ENCODE measurements around the gene TAF1.
A peak's percentile ranks its signal among the peaks of the same experiment; 100 is the strongest.
"Not testable (repeated sequence)": the region's sequence is repeated elsewhere in the genome, so short reads cannot be mapped to it uniquely, and the experiment has no call there.

TAF1 gene

DNA sequence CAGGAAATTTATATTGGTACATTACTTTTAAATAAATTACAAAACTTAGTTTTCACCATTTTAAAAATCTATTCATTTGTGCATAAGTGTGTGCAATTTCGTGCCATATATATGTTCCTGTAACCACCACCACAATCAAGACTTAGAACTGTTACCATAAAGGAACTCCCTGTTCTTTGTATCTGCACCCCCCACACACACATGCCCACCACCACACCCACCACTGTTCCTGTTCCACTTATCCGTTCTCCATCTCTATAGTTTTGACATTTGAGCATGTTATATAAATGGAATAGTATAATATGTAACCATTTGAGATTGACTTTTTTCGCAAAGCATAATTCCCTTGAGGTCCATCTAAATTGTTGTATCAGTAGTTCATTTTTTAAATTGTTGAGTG is 73.7 kb downstream of the TAF1 start:
- DNase-seq: no peak

DNA sequence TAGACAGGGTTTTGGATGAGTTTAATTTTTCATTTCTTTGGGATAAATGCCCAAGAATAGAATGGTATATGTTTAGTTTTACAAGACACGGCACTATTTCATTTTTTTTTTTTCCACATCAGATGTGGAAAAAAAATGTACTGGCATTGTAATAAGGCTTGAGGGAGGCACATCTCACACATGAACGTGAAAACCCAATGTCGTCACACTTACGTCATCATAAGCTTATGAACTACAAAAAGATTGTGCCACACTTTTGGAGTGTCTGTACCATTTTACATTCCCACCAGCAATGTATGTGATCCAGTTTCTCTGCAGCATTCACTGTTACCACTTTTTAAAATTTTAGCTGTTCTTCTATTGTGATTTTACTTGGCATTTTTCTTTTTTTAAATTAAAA is 74.2 kb downstream of the TAF1 start:
- DNase-seq: no peak

DNA sequence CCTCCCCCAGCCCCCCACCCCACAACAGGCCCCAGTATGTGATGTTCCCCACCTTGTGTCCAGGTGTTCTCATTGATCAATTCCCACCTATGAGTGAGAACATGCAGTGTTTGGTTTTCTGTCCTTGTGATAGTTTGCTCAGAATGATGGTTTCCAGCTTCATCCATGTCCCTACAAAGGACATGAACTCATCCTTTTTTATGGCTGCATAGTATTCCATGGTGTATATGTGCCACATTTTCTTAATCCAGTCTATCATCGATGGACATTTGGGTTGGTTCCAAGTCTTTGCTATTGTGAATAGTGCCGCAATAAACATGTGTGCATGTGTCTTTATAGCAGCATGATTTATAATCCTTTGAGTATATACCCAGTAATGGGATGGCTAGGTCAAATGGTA is 75.7 kb downstream of the TAF1 start:
- DNase-seq: not testable (repeated sequence)

DNA sequence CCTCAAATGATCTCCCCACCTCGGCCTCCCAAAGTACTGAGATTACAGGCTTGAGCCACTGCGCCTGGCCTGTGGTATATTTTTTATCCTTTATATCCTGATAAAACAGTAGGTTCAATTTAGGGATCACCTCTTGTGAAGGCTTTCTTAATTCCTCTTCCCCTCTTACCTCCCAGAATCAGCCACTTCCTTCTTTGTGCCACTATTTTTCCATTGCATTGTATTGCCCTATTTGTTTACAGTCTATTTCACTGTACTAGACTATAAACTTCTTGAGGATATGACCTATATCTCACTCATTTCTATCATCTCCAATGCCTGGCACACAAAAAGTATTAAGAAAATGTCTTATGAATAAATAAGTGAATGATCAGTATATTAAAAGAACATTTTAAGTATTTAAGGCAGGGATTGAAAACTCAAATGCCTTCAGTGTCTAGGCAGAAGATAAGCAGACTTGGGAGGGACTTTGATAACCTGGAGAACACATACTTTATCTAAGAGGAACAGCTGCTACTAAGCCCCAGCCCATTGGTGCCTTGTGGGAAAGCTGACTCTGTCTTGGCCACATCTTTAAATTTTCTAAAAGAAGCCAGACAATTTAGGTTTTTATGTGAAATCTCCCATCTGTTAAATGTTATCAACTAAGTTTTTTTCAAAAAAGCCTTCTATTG is 84.4 kb downstream of the TAF1 start:
- no peak for DNase-seq

DNA sequence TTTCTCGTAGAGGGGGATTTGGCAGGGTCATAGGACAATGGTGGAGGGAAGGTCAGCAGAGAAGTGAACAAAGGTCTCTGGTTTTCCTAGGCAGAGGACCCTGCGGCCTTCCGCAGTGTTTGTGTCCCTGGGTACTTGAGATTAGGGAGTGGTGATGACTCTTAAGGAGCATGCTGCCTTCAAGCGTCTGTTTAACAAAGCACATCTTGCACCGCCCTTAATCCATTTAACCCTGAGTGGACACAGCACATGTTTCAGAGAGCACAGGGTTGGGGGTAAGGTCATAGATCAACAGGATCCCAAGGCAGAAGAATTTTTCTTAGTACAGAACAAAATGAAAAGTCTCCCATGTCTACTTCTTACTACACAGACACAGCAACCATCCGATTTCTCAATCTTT is 85.4 kb downstream of the TAF1 start:
- not testable (repeated sequence) for DNase-seq

DNA sequence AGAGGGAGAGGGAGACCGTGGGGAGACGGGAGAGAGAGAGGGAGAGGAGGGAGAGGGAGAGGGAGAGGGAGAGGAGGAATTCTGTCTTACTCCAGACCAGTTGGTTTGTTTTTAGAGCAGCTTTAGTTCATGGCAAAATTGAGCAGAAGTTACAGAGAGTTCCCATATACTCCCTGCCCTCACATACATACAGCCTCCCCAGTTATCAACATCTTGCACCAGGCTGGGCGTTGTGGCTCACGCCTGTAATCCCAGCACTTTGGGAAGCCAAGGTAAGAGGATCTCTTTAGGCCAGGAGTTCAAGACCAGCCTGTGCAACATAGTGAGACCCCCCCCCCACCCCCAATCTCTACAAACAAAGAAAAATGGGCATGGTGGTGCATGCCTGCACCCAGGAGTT is 86.9 kb downstream of the TAF1 start:
- no peak for DNase-seq

DNA sequence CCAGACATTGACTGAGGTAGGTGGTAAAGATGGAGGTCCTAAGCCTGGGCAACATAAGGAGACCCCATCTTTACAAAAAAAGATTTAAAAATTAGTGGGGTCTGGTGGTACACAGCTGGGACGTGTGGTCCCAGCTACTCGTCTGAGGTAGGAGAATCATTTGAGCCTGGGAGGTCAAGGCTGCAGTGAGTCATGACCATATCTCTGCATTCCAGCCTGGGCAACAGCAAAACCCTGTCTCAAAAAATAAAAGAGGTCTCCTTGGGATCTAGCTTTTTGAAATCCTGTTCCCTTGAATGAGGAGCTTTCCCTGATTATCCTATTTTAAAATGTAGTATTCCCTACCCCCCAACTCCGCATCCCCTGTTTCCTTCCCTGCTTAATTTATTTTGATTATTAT is 88.1 kb downstream of the TAF1 start:
- DNase-seq: no peak

DNA sequence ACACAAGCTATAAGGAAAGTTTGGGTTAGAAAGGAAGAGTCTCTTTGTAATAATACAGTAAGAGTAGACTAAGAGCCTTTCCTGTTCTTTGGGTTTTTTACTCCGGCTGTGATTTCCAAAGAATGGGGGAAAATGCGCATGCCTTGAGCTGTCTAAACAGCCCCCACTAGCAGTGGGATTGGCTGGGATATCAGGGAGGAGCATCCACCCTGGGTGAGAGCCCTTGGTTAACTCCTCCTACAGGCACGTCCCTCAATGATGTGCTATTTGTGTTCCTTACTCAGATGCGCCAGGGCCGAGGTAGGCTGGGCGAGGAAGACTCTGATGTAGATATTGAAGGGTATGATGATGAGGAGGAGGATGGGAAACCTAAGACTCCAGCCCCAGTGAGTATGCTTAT is 92.7 kb downstream of the TAF1 start:
- DNase-seq: no peak

DNA sequence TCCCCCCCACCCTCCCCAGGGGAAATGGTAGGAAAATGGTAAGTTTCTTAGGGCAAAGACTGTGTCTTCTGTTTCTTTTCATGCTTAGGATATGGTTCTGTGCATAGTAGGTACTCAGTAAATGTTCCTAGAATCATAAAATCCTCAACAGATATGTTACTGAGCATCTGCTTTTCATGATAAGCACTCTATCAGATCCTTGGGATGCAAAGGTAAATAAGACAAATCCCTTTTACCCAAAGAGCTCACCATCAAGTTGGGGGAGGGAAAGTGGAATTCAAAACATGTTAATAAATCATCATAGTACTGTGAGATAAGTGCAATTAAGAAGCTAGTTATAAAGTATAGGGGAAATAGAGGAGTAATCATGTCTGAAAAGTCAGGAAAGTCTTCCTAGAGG is 98.8 kb downstream of the TAF1 start:
- no peak for DNase-seq

DNA sequence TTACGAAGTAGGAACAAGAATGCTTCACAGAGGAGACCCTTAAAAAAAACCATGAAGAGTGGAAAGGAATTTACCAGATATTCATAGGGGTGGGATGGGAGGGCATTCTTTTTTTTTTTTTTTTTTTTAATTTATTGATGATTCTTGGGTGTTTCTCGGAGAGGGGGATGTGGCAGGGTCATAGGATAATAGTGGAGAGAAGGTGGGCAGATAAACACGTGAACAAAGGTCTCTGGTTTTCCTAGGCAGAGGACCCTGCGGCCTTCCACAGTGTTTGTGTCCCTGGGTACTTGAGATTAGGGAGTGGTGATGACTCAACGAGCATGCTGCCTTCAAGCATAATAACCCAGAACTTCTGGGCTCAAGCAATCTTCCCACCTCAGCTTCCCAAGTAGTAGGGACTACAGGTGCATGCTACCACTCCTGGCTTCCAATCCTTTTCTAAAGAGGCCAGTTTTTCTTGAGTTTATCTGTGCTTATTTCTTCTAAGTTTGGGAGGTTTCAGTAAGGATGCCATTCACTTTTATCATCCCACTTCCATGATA is 100.9 kb downstream of the TAF1 start:
- DNase-seq: no peak

DNA sequence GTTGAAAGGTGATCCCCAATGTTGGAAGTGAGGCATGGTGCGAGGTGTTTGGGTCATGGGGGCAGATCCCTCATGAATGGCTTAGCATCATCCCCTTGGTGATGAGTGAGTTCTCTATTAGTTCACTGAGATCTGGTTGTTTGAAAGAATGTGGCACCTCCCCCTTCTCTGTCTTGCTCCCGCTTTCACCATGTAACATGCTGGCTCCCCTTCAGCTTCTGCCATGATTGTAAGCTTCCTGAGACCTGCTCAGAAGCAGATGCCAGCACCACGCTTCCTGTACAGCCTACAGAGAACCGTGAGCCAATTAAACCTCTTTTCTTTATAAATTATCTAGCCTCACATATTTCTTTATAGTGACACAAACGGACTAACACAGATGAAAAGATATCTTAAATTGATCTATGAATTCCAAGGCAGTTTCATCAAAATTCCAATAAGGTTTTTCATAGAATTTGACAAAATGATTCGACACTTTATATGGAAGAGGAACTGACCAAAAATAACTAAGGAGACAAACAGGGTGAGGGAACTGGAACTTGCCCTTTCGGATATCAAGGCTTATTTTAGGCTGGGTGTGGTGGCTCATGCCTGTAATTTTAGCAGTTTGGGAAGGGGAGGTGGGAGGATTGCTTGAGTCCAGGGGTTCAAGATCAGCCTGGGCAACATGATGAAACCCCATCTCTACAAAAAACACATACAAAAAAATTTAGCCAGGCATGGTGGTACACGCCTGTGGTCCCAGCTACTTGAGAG is 109.8 kb downstream of the TAF1 start:
- no peak for DNase-seq

DNA sequence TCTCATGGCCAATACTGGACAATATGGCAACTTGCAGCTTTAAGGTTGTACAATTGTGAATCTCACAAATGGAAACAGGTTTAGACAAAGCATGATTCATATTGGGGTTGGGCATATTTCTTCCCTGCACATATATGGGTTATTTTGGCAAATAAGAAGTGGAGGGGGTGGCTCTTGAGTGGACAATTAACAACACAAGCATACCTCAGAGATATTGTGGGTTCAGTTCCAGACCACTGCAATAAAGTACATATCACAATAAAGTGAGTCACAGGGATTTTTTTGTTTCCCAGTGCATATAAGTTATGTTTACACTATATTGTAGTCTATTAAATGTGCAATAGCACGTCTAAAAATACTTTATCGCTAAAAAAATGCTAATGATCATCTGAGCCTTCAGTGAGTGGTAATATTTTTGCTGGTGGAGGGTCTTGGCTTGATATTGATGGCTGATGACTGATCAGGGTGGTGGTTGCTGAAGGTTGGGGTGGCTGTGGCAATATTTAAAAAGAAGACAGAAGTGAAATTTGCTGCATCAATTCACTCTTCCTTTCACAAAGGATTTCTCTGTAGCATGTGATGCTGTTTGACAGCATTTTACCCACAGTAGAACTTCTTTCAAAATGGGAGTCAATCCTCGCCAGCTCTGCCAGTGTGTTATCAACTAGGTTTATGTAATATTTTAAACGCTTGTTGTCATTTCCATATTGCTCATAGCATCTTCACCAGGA is 116.2 kb downstream of the TAF1 start:
- no peak for DNase-seq

DNA sequence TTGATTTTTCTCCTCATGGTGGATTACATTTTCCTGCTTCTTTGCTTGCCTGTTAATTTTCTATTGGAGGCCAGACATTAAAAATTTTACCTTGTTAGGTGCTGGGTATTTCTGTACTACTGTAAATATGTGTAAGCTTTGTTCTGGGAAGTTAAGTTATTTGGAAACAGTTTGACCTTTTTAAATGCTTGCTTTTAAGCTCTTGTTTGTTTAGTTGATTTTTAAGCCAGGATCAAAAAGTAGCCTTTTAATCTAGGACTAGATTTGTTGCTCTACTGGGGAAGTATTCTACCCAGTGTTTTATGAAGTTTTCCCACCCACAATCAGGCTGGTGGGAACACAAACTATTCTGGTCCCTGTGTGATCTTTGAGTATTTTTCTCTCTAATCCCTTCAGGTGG is 121.7 kb downstream of the TAF1 start:
- DNase-seq: no peak

DNA sequence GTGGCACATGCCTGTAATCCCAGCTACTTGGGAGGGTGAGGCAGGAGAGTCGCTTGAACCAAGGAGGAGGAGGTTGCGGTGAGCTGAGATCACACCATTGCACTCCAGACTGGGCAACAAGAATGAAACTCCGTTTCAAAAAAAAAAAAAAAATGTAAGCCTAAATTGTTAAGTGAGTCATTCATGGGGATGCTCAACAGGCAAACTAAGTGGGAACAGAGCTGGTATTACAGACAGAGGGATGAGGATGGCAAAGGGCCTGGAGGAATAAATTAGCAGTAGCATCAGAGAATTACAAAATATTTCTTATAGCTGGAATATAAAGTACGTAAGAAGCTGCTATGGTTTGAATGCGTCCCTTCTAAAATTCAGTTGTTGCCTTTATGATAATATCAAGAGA is 123.4 kb downstream of the TAF1 start:
- DNase-seq: no peak

DNA sequence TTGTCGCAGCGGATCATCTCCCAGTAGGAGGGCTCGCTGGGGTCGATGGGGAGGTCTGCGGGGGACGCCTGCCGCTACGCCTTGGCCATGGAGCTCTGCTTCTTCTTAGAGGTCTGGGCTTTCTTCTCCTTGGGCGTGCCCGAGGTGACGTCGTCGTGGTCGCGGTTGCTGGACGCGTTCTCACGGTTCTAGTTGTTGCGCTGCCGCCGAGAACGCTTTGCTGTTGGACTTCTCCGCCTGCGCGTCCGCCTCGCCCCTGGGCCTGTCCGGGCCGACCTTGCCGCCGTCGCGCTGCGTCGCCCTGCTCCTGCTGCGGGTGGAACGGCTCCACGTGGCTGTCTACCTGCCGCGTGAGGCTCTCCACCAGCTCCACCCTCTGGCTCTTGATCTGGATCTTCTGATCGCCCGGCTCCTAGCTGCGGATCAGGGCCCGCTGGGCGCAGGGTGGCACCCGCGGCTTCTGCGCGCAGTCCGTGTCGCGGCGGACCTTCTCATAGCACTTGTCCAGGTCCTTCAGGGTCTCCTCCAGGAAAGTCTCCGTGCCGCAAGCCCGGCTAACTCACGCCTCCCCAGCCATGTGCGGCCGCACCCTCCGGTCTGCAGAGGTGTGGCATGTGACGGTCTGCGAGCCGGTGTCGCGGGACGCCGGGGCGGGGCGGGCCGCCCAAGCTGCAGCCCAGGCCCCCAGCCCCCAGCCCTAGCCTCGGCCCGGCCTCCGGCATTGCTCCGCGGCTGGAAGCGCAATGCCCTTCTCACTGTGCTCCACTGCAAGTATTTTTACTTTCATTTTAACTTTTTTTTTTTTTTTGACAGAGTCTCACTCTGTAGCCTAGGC is 126.3 kb downstream of the TAF1 start:
- peak; percentile 39 for DNase-seq

DNA sequence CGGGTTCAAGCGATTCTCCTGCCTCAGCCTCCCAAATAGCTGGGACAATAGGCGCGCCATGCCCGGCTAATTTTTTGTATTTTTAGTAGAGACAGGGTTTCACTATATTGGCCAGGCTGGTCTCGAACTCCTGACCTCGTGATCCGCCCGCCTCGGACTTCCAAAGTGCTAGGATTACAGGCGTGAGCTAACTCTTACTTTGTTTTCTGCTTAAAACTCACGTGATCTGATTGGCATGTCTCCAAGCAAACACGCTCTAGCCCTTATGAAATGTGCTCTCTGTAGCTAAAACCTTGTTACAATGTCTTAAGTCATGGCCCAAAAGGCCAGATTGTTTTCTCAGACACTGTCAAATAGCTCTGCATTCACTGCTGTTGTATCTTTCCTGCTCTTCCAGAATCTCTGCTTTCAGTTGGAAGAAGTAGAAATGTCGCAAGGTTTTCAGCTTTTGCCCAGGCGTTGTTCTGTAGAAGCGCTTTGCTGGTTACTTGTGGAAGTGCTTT is 127.0 kb downstream of the TAF1 start:
- DNase-seq: no peak

DNA sequence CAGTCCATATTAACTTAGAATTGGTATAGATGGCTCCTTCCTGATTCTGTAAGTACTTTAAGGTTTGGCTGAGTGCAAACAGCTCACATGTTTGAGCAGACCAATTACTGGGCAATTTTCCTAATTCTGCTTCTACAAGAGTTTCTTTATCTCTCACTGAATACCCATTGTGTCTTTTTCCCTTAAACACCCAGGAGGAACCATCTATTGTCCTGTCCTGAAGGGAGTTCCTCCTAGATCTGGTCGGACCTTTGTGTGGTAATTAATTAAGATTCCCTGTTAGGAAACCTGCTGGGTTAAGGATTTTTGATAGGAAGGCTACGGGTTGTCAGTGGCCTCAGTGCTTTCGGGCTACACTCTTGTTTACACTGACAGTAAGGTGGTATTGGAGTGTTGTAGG is 129.8 kb downstream of the TAF1 start:
- not testable (repeated sequence) for DNase-seq

DNA sequence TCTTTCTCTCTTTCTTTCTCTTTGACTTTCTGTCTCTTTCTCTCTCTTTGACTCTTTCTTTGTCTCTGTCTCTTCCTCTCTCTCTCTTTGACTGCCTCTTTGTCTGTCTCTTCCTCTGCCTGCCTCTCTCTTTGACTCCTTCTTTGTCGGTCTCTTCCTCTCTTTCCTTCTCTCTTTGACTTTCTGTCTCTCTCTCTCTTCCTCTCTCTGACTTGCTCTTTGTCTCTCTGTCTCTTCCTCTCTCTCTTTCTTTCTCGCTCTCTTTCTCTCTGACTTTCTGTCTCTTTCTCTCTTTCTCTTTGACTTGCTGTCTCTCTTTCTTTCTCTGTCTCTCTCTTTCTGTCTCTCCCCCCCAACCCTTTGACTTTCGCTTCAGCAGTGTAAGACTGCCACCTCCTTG is 130.3 kb downstream of the TAF1 start:
- no peak for DNase-seq

DNA sequence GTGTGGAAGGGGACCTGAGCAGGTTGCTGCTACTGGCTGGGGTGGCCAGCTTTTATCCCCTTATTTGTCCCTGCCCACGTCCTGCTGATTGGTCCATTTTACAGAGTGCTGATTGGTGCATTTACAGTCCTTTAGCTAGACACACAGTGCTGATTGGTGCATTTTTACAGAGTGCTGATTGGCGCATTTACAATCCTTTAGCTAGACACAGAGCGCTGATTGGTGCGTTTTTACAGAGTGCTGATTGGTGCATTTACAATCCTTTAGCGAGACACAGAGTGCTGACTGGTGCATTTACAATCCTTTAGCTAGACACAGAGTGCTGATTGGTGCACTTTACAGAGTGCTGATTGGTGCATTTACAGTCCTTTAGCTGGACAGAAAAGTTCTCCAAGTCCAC is 135.9 kb downstream of the TAF1 start:
- not testable (repeated sequence) for DNase-seq

DNA sequence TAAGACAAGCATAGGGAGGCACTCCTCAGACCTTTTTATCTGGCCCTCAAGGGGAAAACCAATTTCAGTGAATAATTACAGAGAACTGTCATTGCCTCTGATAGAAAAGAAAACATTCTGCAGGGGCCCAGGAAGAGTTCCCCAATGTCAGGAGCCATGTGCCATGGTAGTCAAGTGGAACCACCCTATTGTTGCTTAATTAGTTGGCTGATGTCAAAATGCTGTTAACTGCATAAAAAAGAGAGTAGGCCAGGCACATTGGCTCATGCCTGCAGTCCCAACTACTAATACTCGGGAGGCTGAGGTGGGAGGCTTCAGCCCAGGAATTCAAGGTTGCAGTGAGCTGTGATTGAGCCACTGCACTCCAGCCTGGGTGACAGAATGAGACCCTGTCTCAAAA is 138.2 kb downstream of the TAF1 start:
- DNase-seq: no peak

DNA sequence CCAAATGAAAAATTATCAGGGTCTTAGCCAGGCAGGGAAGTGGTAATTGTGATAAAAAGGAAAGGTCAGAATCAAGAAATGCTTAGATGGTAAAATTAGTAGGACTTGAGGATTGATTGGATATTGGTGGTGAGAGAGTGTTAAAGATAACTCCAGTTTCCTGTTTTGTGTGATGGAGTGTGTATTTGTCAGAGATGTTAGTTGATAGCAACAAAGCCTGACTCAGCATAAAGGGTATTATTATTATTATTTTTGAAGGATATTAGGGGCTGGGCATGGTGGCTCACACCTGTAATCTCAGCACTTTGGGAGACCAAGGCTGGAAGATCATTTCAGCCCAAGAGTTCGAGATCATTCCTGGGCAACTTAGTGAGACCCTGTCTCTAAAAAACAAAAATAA is 143.1 kb downstream of the TAF1 start:
- DNase-seq: no peak

DNA sequence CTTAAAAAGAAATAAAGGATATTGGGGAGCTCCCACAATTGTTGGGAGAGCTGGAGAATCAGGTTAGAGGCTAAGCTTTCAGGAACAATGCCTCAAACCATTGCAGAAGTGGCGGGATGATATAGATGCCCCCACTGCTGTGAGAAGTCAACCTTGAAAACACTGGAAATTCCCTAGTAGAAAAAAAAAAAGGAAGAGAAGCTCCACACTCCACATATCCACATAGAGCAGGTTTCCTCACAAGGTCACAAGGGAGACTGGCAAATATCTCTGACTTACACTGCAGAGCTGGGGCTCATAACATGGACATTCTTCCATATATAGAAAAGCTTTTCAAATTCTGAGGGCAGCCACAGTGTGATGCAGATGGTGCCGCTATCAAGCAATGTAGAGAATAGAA is 144.0 kb downstream of the TAF1 start:
- DNase-seq: no peak

DNA sequence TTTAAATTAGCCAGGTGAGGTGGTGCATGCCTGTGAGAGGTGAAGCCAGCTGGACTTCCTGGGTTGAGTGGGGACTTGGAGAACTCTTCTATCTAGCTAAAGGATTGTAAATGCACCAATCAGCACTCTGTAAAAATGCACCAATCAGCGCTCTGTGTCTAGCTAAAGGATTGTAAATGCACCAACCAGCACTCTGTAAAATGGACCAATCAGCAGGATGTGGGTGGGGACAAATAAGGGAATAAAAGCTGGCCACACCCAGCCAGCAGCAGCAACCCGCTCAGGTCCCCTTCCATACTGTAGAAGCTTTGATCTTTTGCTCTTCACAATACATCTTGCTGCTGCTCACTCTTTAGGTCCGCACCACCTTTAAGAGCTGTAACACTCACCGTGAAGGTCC is 147.6 kb downstream of the TAF1 start:
- not testable (repeated sequence) for DNase-seq

Data from activated CD4-positive, alpha-beta T cell treated with anti-CD3 and anti-CD28 coated beads, Interleukin-2, amount 50 U/mL, for 16 hours (primary cell).